Esophagus muscularis mucosa (tissue), 4 donors: Measurements from ENCODE around the gene TSC22D3. TPM values are rescaled to one million over a fixed set of nuclear protein-coding genes. Genes with fewer than 3 reads are reported as not detected.

Source experiments
- DNase-seq: peaks from one replicate; pipeline ENCODE4 v3.0.0-alpha.2; 2017; ENCODE audit errors: extremely low spot score
- H3K27ac ChIP-seq, 4 donors: fragments of 200-600 bp; sonication (generic); replicated peaks in 1 of 4; 1 replicate in 3 of 4; 2 replicates in 1 of 4; pipeline ENCODE4 v1.5.1; 2016 to 2019; ENCODE audit warnings: mild to moderate bottlenecking in 1 of 4
- H3K27me3 ChIP-seq, 4 donors: fragments of 200-600 bp; sonication (generic); one replicate each; pipeline versions ENCODE4 v1.5.1 to v1.6.0; 2016 to 2019
- H3K36me3 ChIP-seq, 4 donors: fragments of 200-600 bp; sonication (generic); one replicate each; pipeline ENCODE4 v1.5.1; 2016 to 2019
- H3K4me1 ChIP-seq, 4 donors: fragments of 200-600 bp; sonication (generic); one replicate each; pipeline ENCODE4 v1.5.1; 2016 to 2019
- H3K4me3 ChIP-seq, 4 donors: fragments of 200-600 bp; sonication (generic); 1 replicate in 2 of 4; 2 replicates in 2 of 4; pipeline ENCODE4 v1.5.1; 2016 to 2019; ENCODE audit warnings: mild to moderate bottlenecking in 4 of 4, moderate library complexity in 1 of 4
- H3K9me3 ChIP-seq, 4 donors: fragments of 200-600 bp; sonication (generic); 1 replicate in 3 of 4; 2 replicates in 1 of 4; pipeline ENCODE4 v1.5.1; 2016 to 2019
- EP300 ChIP-seq: sonication (generic); formaldehyde crosslinking; IDR thresholded peaks from one replicate; pipeline ENCODE4 v1.6.1; 2017; ENCODE audit warnings: antibody characterized with exemption
- POLR2A ChIP-seq: fragments of 450-650 bp; IDR thresholded peaks from one replicate; pipeline ENCODE4 v1.6.1; 2017; ENCODE audit warnings: antibody characterized with exemption, moderate library complexity, mild to moderate bottlenecking, low read depth
- POLR2AphosphoS5 ChIP-seq, 2 donors: sonication (generic); formaldehyde crosslinking; IDR thresholded peaks; one replicate each; pipeline ENCODE4 v1.6.1; 2017; ENCODE audit warnings: antibody characterized with exemption in 2 of 2
- WGBS: methylation state at CpG from one replicate; pipeline ENCODE4 v1.1.5; 2018; 5-methylcytosine and 5-hydroxymethylcytosine counted together
- intact Hi-C: fragments of 100-400 bp; cut with DNase I; formaldehyde crosslinking; loops from one replicate; pipeline ENCODE4 v1.15.1; 2023
- total RNA-seq, 4 donors: library from RNA; depleted of rRNA; stranded (reverse); fragments of >200 nt; gene quantifications; one replicate each; pipeline versions ENCODE4 v1.1.0 to v1.2.1, GENCODE V29; 2016
- TF ChIP-seq, protein P1 (sequence below), 3 experiments: fragments of 200-600 bp in 2 of 3; fragments of 450-650 bp in 1 of 3; sonication (generic) in 2 of 3; IDR thresholded peaks; one replicate each; pipeline ENCODE4 v1.5.1; 2017 to 2019; ENCODE audit warnings: antibody characterized with exemption in 3 of 3, mild to moderate bottlenecking in 2 of 3, moderate library complexity in 1 of 3

Gene TSC22D3
- total RNA-seq, 4 donors from 2014 or later, result 389 to 1,047 (median 786) TPM

DNA sequence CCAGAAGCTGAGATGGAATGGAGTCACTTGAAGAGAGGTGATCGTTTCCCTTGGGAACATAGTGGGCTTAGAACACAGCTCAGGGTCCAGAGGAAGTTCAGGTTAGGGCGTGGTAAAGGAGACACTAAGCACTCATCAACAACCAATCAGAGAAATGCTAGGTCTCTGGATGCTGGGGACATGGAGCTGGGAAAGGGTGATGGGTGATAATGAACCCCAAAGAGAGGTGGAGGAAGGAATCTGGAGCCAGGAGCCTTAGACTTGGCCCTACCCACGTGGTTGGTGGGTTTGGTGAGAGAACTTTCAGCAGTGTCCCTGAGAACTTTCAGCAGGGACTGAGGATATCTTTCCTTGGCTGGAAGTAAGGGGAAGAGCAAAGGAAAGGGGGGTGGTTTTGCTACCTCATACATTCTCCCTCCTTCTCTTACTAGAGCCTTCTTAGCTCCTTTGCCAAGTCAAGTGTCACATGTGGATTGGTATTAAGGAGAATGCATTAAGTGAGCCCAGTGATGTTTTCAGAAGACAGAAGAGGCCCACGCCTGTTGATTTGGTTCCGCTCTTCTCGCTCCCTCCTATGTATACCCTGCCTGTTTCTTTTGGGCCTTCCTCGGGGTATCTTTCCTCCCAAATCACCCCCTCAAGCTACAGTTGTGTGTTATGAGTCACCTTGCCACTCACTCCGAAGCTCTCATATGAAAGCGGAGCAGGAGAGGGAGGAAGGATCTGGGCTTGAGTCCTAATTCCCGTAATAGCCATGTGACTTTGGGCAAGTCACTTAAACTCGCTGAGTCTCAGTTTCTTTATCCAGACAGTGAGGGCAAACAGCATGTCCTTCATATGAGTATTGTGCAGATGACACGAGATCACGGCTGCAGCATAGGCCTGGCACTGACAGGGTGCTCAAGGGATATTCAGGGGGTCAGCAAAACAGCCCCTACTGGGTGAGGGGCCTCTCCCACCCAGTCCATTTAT, 63.1 kb downstream of the TSC22D3 start:
- 62% methylated on average over 13 of the region's 13 CpGs for WGBS
- no peak for DNase-seq

DNA sequence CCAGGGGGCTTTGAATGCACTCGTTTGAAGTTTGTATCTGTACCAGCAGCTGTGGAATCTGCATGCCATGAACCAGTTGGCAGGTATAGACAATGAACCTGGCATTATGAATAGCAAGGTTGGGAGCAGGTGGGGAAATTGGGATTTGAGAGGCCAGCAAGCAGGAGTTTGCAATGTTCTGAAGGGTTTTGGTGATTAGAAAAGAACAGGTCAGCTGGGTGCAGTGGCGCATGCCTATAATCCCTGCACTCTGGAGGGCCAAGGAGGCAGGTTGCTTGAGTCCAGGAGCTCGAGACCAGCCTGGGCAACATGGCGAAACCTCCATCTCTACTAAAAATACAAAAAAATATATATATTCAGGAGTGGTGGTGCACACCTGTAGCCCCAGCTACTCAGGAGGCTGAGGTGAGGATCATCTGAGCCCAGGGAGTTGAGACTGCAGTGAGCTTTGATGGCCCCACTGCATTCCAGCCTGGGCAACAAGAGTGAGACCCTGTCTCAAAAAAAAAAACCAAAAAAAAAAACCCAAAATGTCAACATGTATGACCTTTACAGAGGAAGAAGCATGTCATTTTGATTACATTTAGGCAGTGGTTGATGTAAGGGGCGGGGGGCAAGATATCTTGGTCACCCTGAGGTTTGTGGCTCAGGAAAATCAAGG, 63.9 kb downstream of the TSC22D3 start:
- 61% methylated on average over 5 of the region's 5 CpGs for WGBS

More for the DNA sequence above, 63.1 kb downstream of the TSC22D3 start:
- no peaks in the 10 kb centered on the region for H3K9me3 ChIP-seq
- intact Hi-C loops, result no loop called here
- TF ChIP-seq EP300 (no peak), POLR2A (peak; percentile 30), POLR2AphosphoS5 (IDR thresholded peaks at IDR 0.05) (peak in 1 of 2 donors; percentile 57)
- TF ChIP-seq, protein P1, sequence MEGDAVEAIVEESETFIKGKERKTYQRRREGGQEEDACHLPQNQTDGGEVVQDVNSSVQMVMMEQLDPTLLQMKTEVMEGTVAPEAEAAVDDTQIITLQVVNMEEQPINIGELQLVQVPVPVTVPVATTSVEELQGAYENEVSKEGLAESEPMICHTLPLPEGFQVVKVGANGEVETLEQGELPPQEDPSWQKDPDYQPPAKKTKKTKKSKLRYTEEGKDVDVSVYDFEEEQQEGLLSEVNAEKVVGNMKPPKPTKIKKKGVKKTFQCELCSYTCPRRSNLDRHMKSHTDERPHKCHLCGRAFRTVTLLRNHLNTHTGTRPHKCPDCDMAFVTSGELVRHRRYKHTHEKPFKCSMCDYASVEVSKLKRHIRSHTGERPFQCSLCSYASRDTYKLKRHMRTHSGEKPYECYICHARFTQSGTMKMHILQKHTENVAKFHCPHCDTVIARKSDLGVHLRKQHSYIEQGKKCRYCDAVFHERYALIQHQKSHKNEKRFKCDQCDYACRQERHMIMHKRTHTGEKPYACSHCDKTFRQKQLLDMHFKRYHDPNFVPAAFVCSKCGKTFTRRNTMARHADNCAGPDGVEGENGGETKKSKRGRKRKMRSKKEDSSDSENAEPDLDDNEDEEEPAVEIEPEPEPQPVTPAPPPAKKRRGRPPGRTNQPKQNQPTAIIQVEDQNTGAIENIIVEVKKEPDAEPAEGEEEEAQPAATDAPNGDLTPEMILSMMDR (IDR thresholded peaks at IDR 0.05), result no peak
- peak overlapping the region; percentile 71 to 87 (median 73) for H3K4me3 ChIP-seq
- peaks cover 14 to 47% (median 41%) of the 10 kb centered on the region in 4 donors for H3K4me1 ChIP-seq
- H3K36me3 ChIP-seq, result peaks cover 16 to 28% (median 22%) of the 10 kb centered on the region in 4 donors
- H3K27me3 ChIP-seq, result no peaks in the 10 kb centered on the region
- H3K27ac ChIP-seq, result peak overlapping the region; percentile 94 to 97 (median 96)

DNA sequence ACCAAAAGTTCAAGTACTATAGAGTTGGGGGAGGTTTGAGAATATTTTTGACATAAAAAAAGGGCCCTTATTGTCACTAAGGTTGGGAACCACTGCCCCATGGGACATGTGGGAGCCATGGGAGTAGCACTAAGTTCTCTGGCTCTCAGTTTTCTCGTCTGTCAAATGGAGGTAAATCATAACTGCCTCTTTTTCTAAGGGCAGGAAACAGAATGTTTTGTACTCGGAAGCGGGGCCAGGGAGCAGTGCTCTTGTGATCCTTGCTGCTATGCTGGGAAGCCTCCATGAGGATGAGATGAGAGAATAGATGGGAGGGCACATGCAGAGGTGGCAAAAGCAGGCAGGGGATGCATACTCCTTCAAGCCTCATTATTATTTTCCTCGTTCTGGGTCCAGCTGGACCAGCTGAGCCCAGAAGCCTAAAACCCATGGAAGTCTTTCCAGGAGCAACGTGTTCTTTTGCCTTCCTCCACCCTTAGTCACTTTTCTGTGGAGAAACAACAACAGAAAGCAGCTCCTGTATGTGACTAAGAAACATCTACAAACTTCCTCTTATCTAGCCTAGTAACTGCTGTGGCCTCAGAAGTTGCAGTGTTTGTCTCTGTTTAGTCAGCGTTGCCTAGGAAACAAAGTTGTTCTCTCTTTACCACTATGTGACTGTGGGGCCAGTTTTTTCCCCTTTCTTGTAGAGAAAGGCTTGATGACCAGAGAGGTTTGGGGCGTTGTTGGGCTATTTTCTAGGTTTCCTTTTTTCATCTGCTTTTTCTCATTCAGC, 64.8 kb downstream of the TSC22D3 start:
- Histone ChIP-seq H3K36me3 (peaks cover 16 to 26% (median 20%) of the 10 kb centered on the region in 4 donors), H3K27me3 (no peaks in the 10 kb centered on the region), H3K27ac (peak overlapping the region; percentile 94 to 97 (median 96)), H3K4me3 (peak overlapping the region in 2 of 4 donors; percentile 7 to 87), H3K4me1 (peaks cover 12 to 43% (median 37%) of the 10 kb centered on the region in 4 donors), H3K9me3 (no peaks in the 10 kb centered on the region)
- intact Hi-C loops, result no loop called here
- DNase-seq, result peak; percentile 92
- TF ChIP-seq EP300, result no peak
- TF ChIP-seq, protein P1 (IDR thresholded peaks at IDR 0.05), result no peak
- TF ChIP-seq POLR2AphosphoS5 (IDR thresholded peaks at IDR 0.05), result peak in 1 of 2 donors; percentile 56
- no peak for TF ChIP-seq POLR2A
- 40% methylated on average over 7 of the region's 7 CpGs for WGBS

More for the DNA sequence above, 63.9 kb downstream of the TSC22D3 start:
- Histone ChIP-seq H3K27me3 (no peaks in the 10 kb centered on the region), H3K36me3 (peaks cover 16 to 28% (median 22%) of the 10 kb centered on the region in 4 donors), H3K4me3 (peak overlapping the region in 2 of 4 donors; percentile 7 to 87), H3K4me1 (peaks cover 12 to 43% (median 37%) of the 10 kb centered on the region in 4 donors), H3K27ac (peak overlapping the region; percentile 94 to 97 (median 96)), H3K9me3 (no peaks in the 10 kb centered on the region)
- DNase-seq, result no peak
- intact Hi-C loops, result no loop called here
- TF ChIP-seq POLR2A (no peak), EP300 (no peak), POLR2AphosphoS5 (IDR thresholded peaks at IDR 0.05) (no peak)
- TF ChIP-seq, protein P1 (IDR thresholded peaks at IDR 0.05), result no peak

DNA sequence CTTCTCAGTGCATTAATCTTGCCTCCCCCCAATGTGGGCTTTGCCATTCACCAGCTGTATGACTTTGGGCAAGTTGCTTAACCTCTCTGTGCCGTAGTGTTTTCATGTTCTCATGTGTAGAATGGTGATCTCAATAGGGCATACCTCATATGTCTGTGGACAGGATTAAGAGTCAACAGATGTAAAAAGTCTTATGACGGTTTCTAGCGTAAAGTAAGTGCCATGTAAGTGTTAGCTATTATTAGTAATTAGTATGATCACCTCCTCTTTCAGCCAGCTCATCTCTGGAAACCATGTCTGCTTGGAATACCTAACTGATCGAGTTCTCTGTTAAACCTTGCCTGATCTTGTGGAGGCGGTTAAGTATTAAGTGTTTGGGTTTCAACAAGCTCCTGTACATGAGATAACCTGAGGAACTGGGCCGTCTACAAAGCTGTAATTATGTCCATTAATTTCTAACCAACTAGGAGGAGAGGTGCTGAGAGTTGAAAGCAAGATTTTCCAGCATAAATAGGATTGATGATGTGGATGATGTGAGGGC, 66.3 kb downstream of the TSC22D3 start:
- H3K27me3 ChIP-seq, result no peaks in the 10 kb centered on the region
- peaks cover 12 to 43% (median 35%) of the 10 kb centered on the region in 4 donors for H3K4me1 ChIP-seq
- intact Hi-C loops, result no loop called here
- 82% methylated on average over 6 of the region's 6 CpGs for WGBS
- peak overlapping the region; percentile 22 to 97 (median 96) for H3K27ac ChIP-seq
- TF ChIP-seq POLR2AphosphoS5 (IDR thresholded peaks at IDR 0.05), result no peak
- no peak for TF ChIP-seq EP300
- TF ChIP-seq POLR2A, result no peak
- DNase-seq, result no peak
- H3K9me3 ChIP-seq, result no peaks in the 10 kb centered on the region
- peaks cover 3 to 11% (median 10%) of the 10 kb centered on the region in 4 donors for H3K36me3 ChIP-seq
- no peak overlapping the region for H3K4me3 ChIP-seq
